Parathyroid adenoma (tissue), 2 donors: ENCODE data around the gene CBFB.

Source experiments
- H2AFZ ChIP-seq: fragments of 300-600 bp; sonication (generic); one replicate; pipeline ENCODE4 v1.7.0; 2017; ENCODE audit warnings: antibody characterized with exemption, mild to moderate bottlenecking
- H3K27ac ChIP-seq: fragments of 300-600 bp; sonication (generic); one replicate; pipeline ENCODE4 v1.7.0; 2017
- H3K27me3 ChIP-seq: fragments of 300-600 bp; sonication (generic); one replicate; pipeline ENCODE4 v1.7.0; 2017; ENCODE audit warnings: low read length; ENCODE audit not compliant: control insufficient read depth, insufficient read depth
- H3K36me3 ChIP-seq: fragments of 300-600 bp; sonication (generic); one replicate; pipeline ENCODE4 v1.7.0; 2017; ENCODE audit warnings: low read length; ENCODE audit not compliant: control insufficient read depth, insufficient read depth
- H3K4me1 ChIP-seq: fragments of 300-600 bp; sonication (generic); one replicate; pipeline ENCODE4 v1.7.0; 2017; ENCODE audit warnings: control low read depth
- H3K4me2 ChIP-seq: fragments of 300-600 bp; sonication (generic); one replicate; pipeline ENCODE4 v1.7.0; 2017; ENCODE audit warnings: low read length
- H3K4me3 ChIP-seq: fragments of 300-600 bp; sonication (generic); one replicate; pipeline ENCODE4 v1.7.0; 2017; ENCODE audit warnings: low read depth, low read length
- H3K79me2 ChIP-seq: fragments of 300-600 bp; sonication (generic); one replicate; pipeline ENCODE4 v1.7.0; 2017; ENCODE audit warnings: control low read depth
- H3K9ac ChIP-seq: fragments of 300-600 bp; sonication (generic); one replicate; pipeline ENCODE4 v1.7.0; 2017; ENCODE audit warnings: mild to moderate bottlenecking
- H3K9me3 ChIP-seq: fragments of 300-600 bp; sonication (generic); one replicate; pipeline ENCODE4 v1.7.0; 2017; ENCODE audit warnings: low read length; ENCODE audit not compliant: control insufficient read depth
- TF ChIP-seq, protein P1 (sequence below): fragments of 300-600 bp; sonication (generic); IDR thresholded peaks from one replicate; pipeline ENCODE4 v1.7.0; 2017; ENCODE audit warnings: antibody characterized with exemption, mild to moderate bottlenecking
- donor health status: primary hyperparathyroidism.

Gene CBFB

DNA sequence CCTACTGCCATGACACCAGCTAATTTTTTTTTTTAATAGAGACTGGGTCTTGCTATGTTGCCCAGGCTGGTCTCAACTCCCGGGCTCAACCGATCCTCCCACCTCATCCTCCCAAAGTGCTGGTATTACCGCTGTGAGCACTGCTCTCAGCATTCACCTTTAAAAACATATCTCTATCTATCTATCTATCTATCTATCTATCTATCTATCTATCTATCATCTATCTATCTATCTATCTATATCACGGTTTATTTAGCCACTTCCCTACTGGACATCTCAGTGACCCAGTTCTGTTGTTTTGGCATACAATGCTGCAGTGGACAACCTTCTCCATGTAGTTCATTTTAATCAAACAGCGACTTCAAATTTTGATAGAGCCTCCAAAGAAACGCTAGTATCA lies 79.5 kb downstream of the CBFB start:
- no peak overlapping the region for H3K4me3 ChIP-seq
- no peak overlapping the region for H3K4me2 ChIP-seq
- no peaks in the 10 kb centered on the region for H3K27me3 ChIP-seq
- TF ChIP-seq, protein P1, sequence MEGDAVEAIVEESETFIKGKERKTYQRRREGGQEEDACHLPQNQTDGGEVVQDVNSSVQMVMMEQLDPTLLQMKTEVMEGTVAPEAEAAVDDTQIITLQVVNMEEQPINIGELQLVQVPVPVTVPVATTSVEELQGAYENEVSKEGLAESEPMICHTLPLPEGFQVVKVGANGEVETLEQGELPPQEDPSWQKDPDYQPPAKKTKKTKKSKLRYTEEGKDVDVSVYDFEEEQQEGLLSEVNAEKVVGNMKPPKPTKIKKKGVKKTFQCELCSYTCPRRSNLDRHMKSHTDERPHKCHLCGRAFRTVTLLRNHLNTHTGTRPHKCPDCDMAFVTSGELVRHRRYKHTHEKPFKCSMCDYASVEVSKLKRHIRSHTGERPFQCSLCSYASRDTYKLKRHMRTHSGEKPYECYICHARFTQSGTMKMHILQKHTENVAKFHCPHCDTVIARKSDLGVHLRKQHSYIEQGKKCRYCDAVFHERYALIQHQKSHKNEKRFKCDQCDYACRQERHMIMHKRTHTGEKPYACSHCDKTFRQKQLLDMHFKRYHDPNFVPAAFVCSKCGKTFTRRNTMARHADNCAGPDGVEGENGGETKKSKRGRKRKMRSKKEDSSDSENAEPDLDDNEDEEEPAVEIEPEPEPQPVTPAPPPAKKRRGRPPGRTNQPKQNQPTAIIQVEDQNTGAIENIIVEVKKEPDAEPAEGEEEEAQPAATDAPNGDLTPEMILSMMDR = no peak
- H3K27ac ChIP-seq = no peak overlapping the region
- H3K4me1 ChIP-seq = peaks cover 17% of the 10 kb centered on the region
- H3K9ac ChIP-seq = no peak overlapping the region
- H3K9me3 ChIP-seq = no peaks in the 10 kb centered on the region
- no peak overlapping the region for H2AFZ ChIP-seq
- H3K36me3 ChIP-seq = no peaks in the 10 kb centered on the region
- H3K79me2 ChIP-seq = peaks cover 24% of the 10 kb centered on the region

GRCh38 chr16:67108931-67109406 lies 80.0 kb downstream of the CBFB start:
- H3K36me3 ChIP-seq = no peaks in the 10 kb centered on the region
- H3K27ac ChIP-seq = no peak overlapping the region
- H2AFZ ChIP-seq = peak overlapping the region; percentile 99
- H3K79me2 ChIP-seq = peaks cover 27% of the 10 kb centered on the region
- peak overlapping the region; percentile 64 for H3K9ac ChIP-seq
- H3K4me3 ChIP-seq = peak overlapping the region; percentile 90
- peaks cover 17% of the 10 kb centered on the region for H3K4me1 ChIP-seq
- peak overlapping the region; percentile 95 for H3K4me2 ChIP-seq
- TF ChIP-seq, protein P1 = no peak
- H3K9me3 ChIP-seq = no peaks in the 10 kb centered on the region
- no peaks in the 10 kb centered on the region for H3K27me3 ChIP-seq

DNA sequence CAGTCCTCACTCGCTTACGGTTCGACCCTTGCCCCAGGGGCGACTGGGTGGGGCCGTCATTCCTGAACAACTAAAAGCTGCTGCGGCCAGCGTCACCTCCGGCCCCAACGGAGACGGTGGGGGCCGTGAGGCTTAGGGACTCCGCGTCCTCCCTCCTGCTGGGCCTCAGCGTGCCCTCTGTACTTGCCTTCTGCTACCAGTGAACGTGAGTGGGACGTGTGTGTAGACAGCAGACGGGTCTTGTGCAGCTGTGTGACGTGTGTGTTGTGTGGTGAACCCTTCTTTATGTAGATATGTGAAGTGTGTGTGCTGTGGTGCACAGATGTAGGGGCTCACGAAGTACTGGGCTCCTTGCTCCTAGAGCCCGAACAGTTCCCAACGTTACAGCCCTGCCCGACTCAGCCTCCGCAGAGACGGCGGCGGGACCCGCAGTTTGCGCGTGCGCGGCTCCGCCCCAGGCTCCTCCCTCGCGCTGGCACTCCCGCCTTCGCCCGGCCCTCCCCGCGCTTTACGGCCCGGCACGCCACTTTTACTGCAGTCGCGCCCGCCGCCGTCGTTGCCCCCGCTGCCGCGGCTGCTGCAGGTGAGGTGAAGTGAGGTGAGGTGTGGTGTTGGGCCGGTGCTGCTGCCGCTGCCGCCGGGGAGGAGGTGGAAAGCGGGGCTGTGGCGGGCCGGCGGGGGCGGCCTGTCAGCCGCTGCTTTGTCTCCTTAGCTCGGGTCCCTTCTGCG lies 80.6 kb downstream of the CBFB start, which contains the start of gene PHAF1:
PHAF1 (plus strand) TSS at position 535 of the 729 bp plus-strand sequence. CDS start 235 bp downstream, outside the sequence.
- TF ChIP-seq, protein P1 = no peak
- Histone ChIP-seq H3K36me3 (no peaks in the 10 kb centered on the region), H3K9me3 (no peaks in the 10 kb centered on the region), H3K9ac (peak within 1 kb of the TSS; percentile 64), H3K27ac (peak within 1 kb of the TSS; percentile 71), H2AFZ (peak within 1 kb of the TSS; percentile 99), H3K27me3 (no peaks in the 10 kb centered on the region), H3K4me2 (peak within 1 kb of the TSS; percentile 95), H3K79me2 (peaks cover 29% of the 10 kb centered on the region), H3K4me1 (peaks cover 17% of the 10 kb centered on the region), H3K4me3 (peak within 1 kb of the TSS; percentile 90)

GRCh38 chr16:67111951-67112444 lies 83.0 kb downstream of the CBFB start:
- H2AFZ ChIP-seq = no peak overlapping the region
- no peak overlapping the region for H3K4me2 ChIP-seq
- no peak overlapping the region for H3K9ac ChIP-seq
- TF ChIP-seq, protein P1 = no peak
- H3K4me1 ChIP-seq = peaks cover 17% of the 10 kb centered on the region
- no peaks in the 10 kb centered on the region for H3K27me3 ChIP-seq
- no peak overlapping the region for H3K27ac ChIP-seq
- H3K36me3 ChIP-seq = no peaks in the 10 kb centered on the region
- no peaks in the 10 kb centered on the region for H3K9me3 ChIP-seq
- H3K4me3 ChIP-seq = no peak overlapping the region
- H3K79me2 ChIP-seq = peaks cover 36% of the 10 kb centered on the region
